HepG2 (cell line): ENCODE results near the gene CDCA5. TPM values are rescaled to one million over a fixed set of nuclear protein-coding genes. Genes with fewer than 3 reads are reported as not detected.

Experiments
- ATAC-seq: fragments of 200-7000 bp; cut with Tn5 transposase; 3 replicates; pipeline ENCODE4 v1.9.1; 2020; ENCODE audit warnings: mild to moderate bottlenecking, moderate library complexity
- BruUV-seq: library from RNA; stranded (reverse); fragments of 400-500 nt; replicated peaks from 2 replicates; lab custom pipeline; 2021; lab: Mats Ljungman, UMichigan
- CTCF ChIA-PET: fragments of 300-600 bp; formaldehyde crosslinking; extraction: SDS; loops from one replicate; lab custom pipeline; 2021; ENCODE audit warnings: low total read pairs, inconsistent platforms, low intra/inter-chr PET ratio; lab: Yijun Ruan, JAX
- POLR2A ChIA-PET: fragments of 350-600 bp; sonication (Branson Sonifier 250); formaldehyde crosslinking; loops from one replicate; lab custom pipeline; 2020; ENCODE audit warnings: antibody characterized with exemption, inconsistent platforms; lab: Yijun Ruan, JAX
- DNase-seq: peaks from one replicate; pipeline ENCODE4 v3.0.0-alpha.2; 2015; ENCODE audit warnings: low spot score
- FAIRE-seq: peaks from 3 replicates; lab custom pipeline; 2011; peaks lifted over from hg19 to GRCh38; lab: Jason Lieb, UNC
- H2AFZ ChIP-seq: one replicate; pipeline ENCODE4 v1.6.1; 2011; ENCODE audit warnings: low read length, inconsistent platforms
- H3K27ac ChIP-seq: fragments of 300-600 bp; 3 replicates; pipeline ENCODE4 v1.8.0; 2011; ENCODE audit warnings: mixed run types, mild to moderate bottlenecking, mixed read lengths, low read length, inconsistent platforms; ENCODE audit not compliant: insufficient read depth; ENCODE audit errors: extremely low read length
- H3K27me3 ChIP-seq, 2 experiments: fragments of 200-600 bp in 1 of 2; 2 replicates in 1 of 2; 3 replicates in 1 of 2; pipeline versions ENCODE4 v1.6.0 to v1.8.0; 2011; ENCODE audit warnings: low read length in 2 of 2, mild to moderate bottlenecking in 2 of 2, moderate library complexity in 2 of 2, inconsistent platforms in 1 of 2; ENCODE audit not compliant: insufficient read depth in 2 of 2, control insufficient read depth in 1 of 2
- H3K36me3 ChIP-seq, 2 experiments: fragments of 200-600 bp in 1 of 2; replicated peaks in 1 of 2; 2 replicates in 1 of 2; 3 replicates in 1 of 2; pipeline versions ENCODE4 v1.5.1 to v1.8.0; 2011; ENCODE audit warnings: low read length in 2 of 2, inconsistent platforms in 1 of 2; ENCODE audit not compliant: insufficient read depth in 2 of 2, control insufficient read depth in 1 of 2
- H3K4me1 ChIP-seq: 2 replicates; pipeline ENCODE4 v1.5.1; 2012; ENCODE audit warnings: low read length, inconsistent platforms; ENCODE audit not compliant: insufficient read depth
- H3K4me2 ChIP-seq: 2 replicates; pipeline ENCODE4 v1.6.0; 2011; ENCODE audit warnings: low read depth, low read length, inconsistent platforms
- H3K4me3 ChIP-seq, 3 experiments: fragments of 200-600 bp in 1 of 3; sonication (generic), shearing (Covaris generic) in 1 of 3; replicated peaks in 1 of 3; 2 replicates each; pipeline ENCODE4 v1.5.1; 2011 to 2016; ENCODE audit warnings: low read length in 3 of 3, inconsistent platforms in 2 of 3, low read depth in 2 of 3, mild to moderate bottlenecking in 2 of 3, control low read depth in 1 of 3, mixed read lengths in 1 of 3; ENCODE audit not compliant: insufficient read depth in 1 of 3
- H3K79me2 ChIP-seq: one replicate; pipeline ENCODE4 v1.6.1; 2011; ENCODE audit warnings: low read length, inconsistent platforms; ENCODE audit not compliant: insufficient read depth
- H3K9ac ChIP-seq: 2 replicates; pipeline ENCODE4 v1.6.0; 2011; ENCODE audit warnings: mild to moderate bottlenecking, low read depth, low read length, inconsistent platforms; ENCODE audit not compliant: insufficient read depth
- H3K9me3 ChIP-seq: 2 replicates; pipeline ENCODE4 v1.5.1; 2012; ENCODE audit warnings: mild to moderate bottlenecking, low read length
- H4K20me1 ChIP-seq: 2 replicates; pipeline ENCODE4 v1.6.0; 2011; ENCODE audit warnings: inconsistent platforms, mild to moderate bottlenecking, low read length, moderate library complexity; ENCODE audit not compliant: insufficient read depth
- AHR ChIP-seq: IDR thresholded peaks from 2 replicates; pipeline ENCODE4 v1.6.1; 2018; ENCODE audit warnings: missing genetic modification reagents, missing compliant biosample characterization
- HNRNPK ChIP-seq: fragments of 200-400 bp; formaldehyde crosslinking; IDR thresholded peaks from 2 replicates; pipeline ENCODE4 v1.6.1; 2018; ENCODE audit warnings: low read length, low read depth, moderate library complexity, mild to moderate bottlenecking; ENCODE audit not compliant: poor library complexity, severe bottlenecking
- JUNB ChIP-seq: sonication (generic); formaldehyde crosslinking; IDR thresholded peaks from 2 replicates; pipeline ENCODE4 v1.8.0; 2022; ENCODE audit warnings: missing genetic modification reagents, mild to moderate bottlenecking, borderline replicate concordance
- NFIC ChIP-seq: IDR thresholded peaks from 2 replicates; pipeline ENCODE4 v1.6.1; 2012; ENCODE audit warnings: mild to moderate bottlenecking, low read length, inconsistent platforms
- SUZ12 ChIP-seq: fragments of 150-350 bp; IDR thresholded peaks from 2 replicates; pipeline ENCODE4 v1.6.1; 2014; ENCODE audit warnings: low read depth, low read length
- ZNF792 ChIP-seq: IDR thresholded peaks from 2 replicates; pipeline ENCODE4 v1.6.1; 2016
- ZNF850 ChIP-seq: sonication (generic); formaldehyde crosslinking; conservative IDR thresholded peaks from 2 replicates; pipeline ENCODE4 v1.9.0; 2021; ENCODE audit warnings: mild to moderate bottlenecking, missing genetic modification reagents
- ZXDC ChIP-seq: sonication (generic); formaldehyde crosslinking; IDR thresholded peaks from 2 replicates; pipeline ENCODE4 v1.5.0; 2020; ENCODE audit warnings: mild to moderate bottlenecking, missing genetic modification reagents
- WGBS: methylation state at CpG from one replicate; pipeline ENCODE4 v1.1.6; 2017; ENCODE audit warnings: low lambda C conversion rate; 5-methylcytosine and 5-hydroxymethylcytosine counted together
- in situ Hi-C: cut with HindIII; loops from 2 replicates; pipeline ENCODE4 v1.10.0; 2017; ENCODE audit warnings: low pct_unique_long_range_greater_than_20kb; ENCODE audit not compliant: extremely low pct_ligation_motif_present
- intact Hi-C: fragments of 100-400 bp; cut with micrococcal nuclease; formaldehyde crosslinking; loops from one replicate; pipeline ENCODE4 v1.10.0; 2022; ENCODE audit not compliant: unreplicated experiment
- polyA plus RNA-seq, 8 experiments: library from polyadenylated mRNA; depleted of rRNA in 3 of 8; stranded (reverse) in 7 of 8; unstranded in 1 of 8; fragments of >200 nt; fragmentation: Illumina TruSeq in 4 of 8; extraction: Trizol in 4 of 8; gene quantifications; 2 replicates each; pipeline versions ENCODE4 v1.2.1 to v1.2.3, GENCODE V29; 2011 to 2016; ENCODE audit warnings: low read depth in 4 of 8, missing spikeins in 1 of 8, mixed read lengths in 1 of 8; ENCODE audit not compliant: insufficient read depth in 1 of 8
- total RNA-seq, 5 experiments: library from RNA; depleted of rRNA; stranded (reverse); fragments of >200 nt; fragmentation: Illumina TruSeq; extraction: Trizol; gene quantifications; 2 replicates each; pipeline ENCODE4 v1.2.3, GENCODE V29; 2016; ENCODE audit warnings: low read depth in 1 of 5
- TF ChIP-seq, protein P1 (sequence below): sonication (generic); formaldehyde crosslinking; IDR thresholded peaks from 2 replicates; pipeline ENCODE4 v1.9.0; 2021; ENCODE audit warnings: missing genetic modification reagents, mild to moderate bottlenecking, borderline replicate concordance
- TF ChIP-seq, protein P2 (sequence below): sonication (generic); formaldehyde crosslinking; IDR thresholded peaks from 2 replicates; pipeline ENCODE4 v1.5.0; 2020; ENCODE audit warnings: missing genetic modification reagents, mild to moderate bottlenecking, borderline replicate concordance
- TF ChIP-seq, protein P3 (sequence below): sonication (generic); formaldehyde crosslinking; IDR thresholded peaks from 2 replicates; pipeline ENCODE4 v1.4.0; 2020; ENCODE audit warnings: missing genetic modification reagents

The CDCA5 gene
- total and polyA plus RNA-seq, 2 of the 13 experiments (the other 11 are each of a cell fraction or from before 2014, with no cell fraction given), result 13.5 to 50.6 TPM

DNA sequence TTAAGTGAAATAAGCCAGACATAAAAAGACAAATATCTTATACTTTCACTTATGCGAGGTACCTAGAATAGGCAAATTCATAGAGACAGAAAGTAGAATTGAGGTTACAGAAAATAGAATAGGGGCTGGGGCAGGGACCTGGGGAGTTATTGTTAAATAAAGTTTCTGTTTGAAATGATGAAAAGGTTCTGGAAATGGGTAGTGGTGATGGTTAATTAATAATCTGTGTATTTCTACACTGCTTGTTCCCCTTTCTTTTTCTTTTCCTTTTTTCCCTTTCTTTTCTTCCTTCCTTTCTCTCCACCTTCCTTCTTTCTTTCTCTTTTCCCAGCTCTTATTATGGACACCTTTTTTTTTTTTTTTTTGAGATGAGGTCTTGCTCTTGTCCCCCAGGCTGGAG, 28.3 kb downstream of the CDCA5 start:
- ATAC-seq, result no peak
- no peak overlapping the region for H2AFZ ChIP-seq
- CTCF ChIA-PET, result no interaction called here
- H3K27ac ChIP-seq, result no peak overlapping the region
- no peaks in the 10 kb centered on the region for H3K27me3 ChIP-seq
- H3K4me2 ChIP-seq, result no peak overlapping the region
- H3K4me3 ChIP-seq, result no peak overlapping the region
- H3K36me3 ChIP-seq, result no peaks in the 10 kb centered on the region
- H3K79me2 ChIP-seq, result no peaks in the 10 kb centered on the region
- no peak for FAIRE-seq
- H3K9ac ChIP-seq, result no peak overlapping the region
- H4K20me1 ChIP-seq, result no peaks in the 10 kb centered on the region
- H3K9me3 ChIP-seq, result no peaks in the 10 kb centered on the region
- BruUV-seq, result no TSS peak
- POLR2A ChIA-PET, result interaction anchor here (4.1 kb wide), 1 partner anchor 14 kb away, joined by 39 read pairs; the partner anchor contains the start of gene SAC3D1
- H3K4me1 ChIP-seq, result peaks cover 51% of the 10 kb centered on the region
- intact Hi-C loops (no loop called here), in situ Hi-C loops (no loop called here)
- DNase-seq, result no peak
- WGBS, result 95% methylated on average over 1 of the region's 1 CpG
- TF ChIP-seq HNRNPK (peak; percentile 25), AHR (CRISPR knock-in tag) (no peak)

- no peak for ATAC-seq
- CTCF ChIA-PET, result no interaction called here
- TF ChIP-seq, protein P1, sequence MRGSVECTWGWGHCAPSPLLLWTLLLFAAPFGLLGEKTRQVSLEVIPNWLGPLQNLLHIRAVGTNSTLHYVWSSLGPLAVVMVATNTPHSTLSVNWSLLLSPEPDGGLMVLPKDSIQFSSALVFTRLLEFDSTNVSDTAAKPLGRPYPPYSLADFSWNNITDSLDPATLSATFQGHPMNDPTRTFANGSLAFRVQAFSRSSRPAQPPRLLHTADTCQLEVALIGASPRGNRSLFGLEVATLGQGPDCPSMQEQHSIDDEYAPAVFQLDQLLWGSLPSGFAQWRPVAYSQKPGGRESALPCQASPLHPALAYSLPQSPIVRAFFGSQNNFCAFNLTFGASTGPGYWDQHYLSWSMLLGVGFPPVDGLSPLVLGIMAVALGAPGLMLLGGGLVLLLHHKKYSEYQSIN (CRISPR knock-in tag), result no peak
- TF ChIP-seq SUZ12 (no peak), ZNF792 (CRISPR knock-in tag) (no peak), ZNF850 (CRISPR knock-in tag) (no peak), JUNB (CRISPR knock-in tag) (no peak), ZXDC (CRISPR knock-in tag) (no peak), NFIC (no peak)
- TF ChIP-seq, protein P2, sequence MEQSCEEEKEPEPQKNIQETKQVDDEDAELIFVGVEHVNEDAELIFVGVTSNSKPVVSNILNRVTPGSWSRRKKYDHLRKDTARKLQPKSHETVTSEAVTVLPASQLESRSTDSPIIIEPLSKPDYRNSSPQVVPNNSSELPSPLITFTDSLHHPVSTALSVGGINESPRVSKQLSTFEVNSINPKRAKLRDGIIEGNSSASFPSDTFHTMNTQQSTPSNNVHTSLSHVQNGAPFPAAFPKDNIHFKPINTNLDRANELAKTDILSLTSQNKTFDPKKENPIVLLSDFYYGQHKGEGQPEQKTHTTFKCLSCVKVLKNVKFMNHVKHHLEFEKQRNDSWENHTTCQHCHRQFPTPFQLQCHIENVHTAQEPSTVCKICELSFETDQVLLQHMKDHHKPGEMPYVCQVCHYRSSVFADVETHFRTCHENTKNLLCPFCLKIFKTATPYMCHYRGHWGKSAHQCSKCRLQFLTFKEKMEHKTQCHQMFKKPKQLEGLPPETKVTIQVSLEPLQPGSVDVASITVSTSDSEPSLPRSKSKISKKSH (CRISPR knock-in tag), result no peak
- TF ChIP-seq, protein P3, sequence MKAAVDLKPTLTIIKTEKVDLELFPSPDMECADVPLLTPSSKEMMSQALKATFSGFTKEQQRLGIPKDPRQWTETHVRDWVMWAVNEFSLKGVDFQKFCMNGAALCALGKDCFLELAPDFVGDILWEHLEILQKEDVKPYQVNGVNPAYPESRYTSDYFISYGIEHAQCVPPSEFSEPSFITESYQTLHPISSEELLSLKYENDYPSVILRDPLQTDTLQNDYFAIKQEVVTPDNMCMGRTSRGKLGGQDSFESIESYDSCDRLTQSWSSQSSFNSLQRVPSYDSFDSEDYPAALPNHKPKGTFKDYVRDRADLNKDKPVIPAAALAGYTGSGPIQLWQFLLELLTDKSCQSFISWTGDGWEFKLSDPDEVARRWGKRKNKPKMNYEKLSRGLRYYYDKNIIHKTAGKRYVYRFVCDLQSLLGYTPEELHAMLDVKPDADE (CRISPR knock-in tag), result no peak
These were observed 29.9 kb downstream of the CDCA5 start for GRCh38 chr11:65053827-65054508.

More at GRCh38 chr11:65053827-65054508, 29.9 kb downstream of the CDCA5 start:
- in situ Hi-C loops (no loop called here), intact Hi-C loops (no loop called here)
- no peaks in the 10 kb centered on the region for H3K36me3 ChIP-seq
- H3K4me3 ChIP-seq, result no peak overlapping the region
- H3K79me2 ChIP-seq, result no peaks in the 10 kb centered on the region
- no TSS peak for BruUV-seq
- FAIRE-seq (no peak), DNase-seq (no peak)
- no peak overlapping the region for H3K4me2 ChIP-seq
- 82% methylated on average over 8 of the region's 8 CpGs for WGBS
- POLR2A ChIA-PET, result no interaction called here
- H3K9ac ChIP-seq, result no peak overlapping the region
- H2AFZ ChIP-seq, result no peak overlapping the region
- no peak overlapping the region for H3K27ac ChIP-seq
- H3K27me3 ChIP-seq, result no peaks in the 10 kb centered on the region
- no peaks in the 10 kb centered on the region for H3K9me3 ChIP-seq
- peaks cover 36% of the 10 kb centered on the region for H3K4me1 ChIP-seq
- no peaks in the 10 kb centered on the region for H4K20me1 ChIP-seq
